PC-3 (cell line): ENCODE data around the gene LRIG3.

Source experiments
- CTCF ChIP-seq: fragments of 300-600 bp; sonication (generic); conservative IDR thresholded peaks from 2 replicates; pipeline ENCODE4 v1.5.1; 2017; ENCODE audit warnings: antibody characterized with exemption, low read depth, mild to moderate bottlenecking, low read length
- EZH2 ChIP-seq: fragments of 300-600 bp; sonication (generic); IDR thresholded peaks from one replicate; pipeline ENCODE4 v1.6.1; 2017; ENCODE audit warnings: antibody characterized with exemption, mild to moderate bottlenecking, low read length; ENCODE audit not compliant: unreplicated experiment

GRCh38 chr12:58888131-58888783, 32.0 kb downstream of the LRIG3 start:
- TF ChIP-seq CTCF (no peak), EZH2 (no peak)
